ENCODE measurements around the gene NUP37.

DNA sequence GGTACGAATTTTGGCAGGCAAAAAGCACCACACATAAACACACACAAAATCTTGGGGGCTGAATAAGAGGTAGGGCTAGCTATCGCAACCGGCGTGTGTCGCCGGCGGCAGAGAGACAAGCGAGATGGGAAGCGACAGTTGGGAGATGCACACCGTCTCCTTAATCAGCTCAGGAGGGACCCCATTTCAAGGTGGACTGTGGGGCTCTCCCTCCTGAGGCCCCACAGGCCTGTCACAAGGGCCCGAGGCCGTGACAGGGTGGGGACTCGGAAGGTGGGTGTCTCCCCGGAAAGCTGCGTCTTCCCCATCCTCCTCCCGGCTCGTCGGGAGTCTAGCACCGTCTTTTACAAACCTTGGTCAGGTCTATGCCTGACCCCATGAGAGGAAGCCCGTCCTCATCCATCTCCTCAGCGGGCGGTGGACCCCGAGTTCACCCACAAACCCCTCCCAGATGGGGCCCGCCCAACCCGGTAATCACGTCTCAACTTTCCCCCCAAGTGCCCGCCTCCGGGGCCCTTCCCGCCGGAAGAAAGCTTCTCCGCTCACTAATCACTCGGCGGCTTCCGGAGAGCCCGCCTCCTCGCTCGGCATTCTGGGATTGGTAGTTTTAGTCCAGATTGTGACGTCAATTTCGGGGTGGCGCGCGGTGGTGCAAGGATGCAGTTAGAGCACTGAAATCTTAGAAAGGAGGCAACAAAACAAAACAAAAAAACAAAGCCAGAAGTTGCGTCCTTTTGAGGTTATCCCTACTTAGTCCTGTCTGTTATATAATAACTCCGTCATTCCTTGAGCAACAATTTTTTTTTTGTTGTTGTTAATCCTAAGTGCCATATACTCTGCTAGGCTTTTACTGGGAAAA lies 58.1 kb downstream of the NUP37 start, which contains the start of gene WASHC3:
- no peak for TF ChIP-seq EZH2phosphoT487 (IDR thresholded peaks at IDR 0.05; ENCODE audit: low read depth)
- TF ChIP-seq, protein P1, sequence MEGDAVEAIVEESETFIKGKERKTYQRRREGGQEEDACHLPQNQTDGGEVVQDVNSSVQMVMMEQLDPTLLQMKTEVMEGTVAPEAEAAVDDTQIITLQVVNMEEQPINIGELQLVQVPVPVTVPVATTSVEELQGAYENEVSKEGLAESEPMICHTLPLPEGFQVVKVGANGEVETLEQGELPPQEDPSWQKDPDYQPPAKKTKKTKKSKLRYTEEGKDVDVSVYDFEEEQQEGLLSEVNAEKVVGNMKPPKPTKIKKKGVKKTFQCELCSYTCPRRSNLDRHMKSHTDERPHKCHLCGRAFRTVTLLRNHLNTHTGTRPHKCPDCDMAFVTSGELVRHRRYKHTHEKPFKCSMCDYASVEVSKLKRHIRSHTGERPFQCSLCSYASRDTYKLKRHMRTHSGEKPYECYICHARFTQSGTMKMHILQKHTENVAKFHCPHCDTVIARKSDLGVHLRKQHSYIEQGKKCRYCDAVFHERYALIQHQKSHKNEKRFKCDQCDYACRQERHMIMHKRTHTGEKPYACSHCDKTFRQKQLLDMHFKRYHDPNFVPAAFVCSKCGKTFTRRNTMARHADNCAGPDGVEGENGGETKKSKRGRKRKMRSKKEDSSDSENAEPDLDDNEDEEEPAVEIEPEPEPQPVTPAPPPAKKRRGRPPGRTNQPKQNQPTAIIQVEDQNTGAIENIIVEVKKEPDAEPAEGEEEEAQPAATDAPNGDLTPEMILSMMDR (IDR thresholded peaks at IDR 0.05; ENCODE audit: low read depth, low read length) = no peak
